B cell (primary cell): ENCODE measurements around the gene COX17. TPM values are rescaled to one million over a fixed set of nuclear protein-coding genes. Genes with fewer than 3 reads are reported as not detected.

Experiments
- ATAC-seq: fragments of 200-7000 bp; cut with Tn5 transposase; one replicate; pipeline ENCODE4 v1.10.0; 2021; ENCODE audit warnings: low read depth, mild to moderate bottlenecking, moderate number of reproducible peaks, moderate library complexity
- CTCF ChIA-PET: fragments of 350-600 bp; sonication (Branson Sonifier 250); formaldehyde crosslinking; loops from one replicate; lab custom pipeline; 2021; ENCODE audit warnings: antibody characterized with exemption, inconsistent platforms; lab: Charles Lee
- POLR2A ChIA-PET: fragments of 350-600 bp; sonication (Branson Sonifier 250); formaldehyde crosslinking; loops from one replicate; lab custom pipeline; 2021; ENCODE audit warnings: antibody characterized with exemption; lab: Charles Lee
- DNase-seq: peaks from one replicate; pipeline ENCODE4 v3.0.0; 2013
- H2AFZ ChIP-seq: 2 replicates; pipeline ENCODE4 v1.6.1; 2012; ENCODE audit warnings: mild to moderate bottlenecking, low read depth, low read length; ENCODE audit not compliant: insufficient read depth, poor library complexity, severe bottlenecking
- H3K27ac ChIP-seq, 2 donors: 1 replicate in 1 of 2; 2 replicates in 1 of 2; pipeline ENCODE4 v1.5.1; 2012 to 2013; ENCODE audit warnings: low read length in 2 of 2, mild to moderate bottlenecking in 2 of 2, moderate library complexity in 1 of 2
- H3K27me3 ChIP-seq, 4 experiments: fragments of 200-600 bp in 1 of 4; sonication (generic) in 1 of 4; replicated peaks in 1 of 4; 1 replicate in 2 of 4; 2 replicates in 2 of 4; pipeline versions ENCODE4 v1.6.1 to v1.7.0; 2013 to 2016; ENCODE audit warnings: low read length in 3 of 4, mild to moderate bottlenecking in 2 of 4, mixed read lengths in 1 of 4, moderate library complexity in 1 of 4; ENCODE audit not compliant: insufficient read depth in 4 of 4, control insufficient read depth in 3 of 4; ENCODE audit errors: control extremely low read depth in 1 of 4
- H3K36me3 ChIP-seq, 2 experiments: replicated peaks in 1 of 2; 1 replicate in 1 of 2; 2 replicates in 1 of 2; pipeline versions ENCODE4 v1.6.1 to v1.7.1; 2013; ENCODE audit warnings: low read length in 1 of 2; ENCODE audit not compliant: insufficient read depth in 2 of 2, control insufficient read depth in 1 of 2; ENCODE audit errors: control extremely low read depth in 1 of 2, extremely low read depth in 1 of 2
- H3K4me1 ChIP-seq, 2 donors: fragments of 200-600 bp in 1 of 2; sonication (generic) in 1 of 2; 1 replicate in 1 of 2; 2 replicates in 1 of 2; pipeline versions ENCODE4 v1.5.1 to v1.6.1; 2013 to 2017; ENCODE audit warnings: low read length in 2 of 2; ENCODE audit not compliant: control insufficient read depth in 2 of 2, insufficient read depth in 2 of 2
- H3K4me2 ChIP-seq: replicated peaks from 2 replicates; pipeline ENCODE3; 2012; ENCODE audit warnings: mild to moderate bottlenecking, low read depth, low read length; ENCODE audit not compliant: poor library complexity, severe bottlenecking
- H3K4me3 ChIP-seq, 5 experiments: fragments of 200-600 bp in 1 of 5; sonication (generic) in 1 of 5; 1 replicate in 3 of 5; 2 replicates in 2 of 5; pipeline versions ENCODE4 v1.5.1 to v1.7.0; 2011 to 2016; ENCODE audit warnings: low read length in 4 of 5, mild to moderate bottlenecking in 4 of 5, low read depth in 2 of 5, control low read depth in 1 of 5, moderate library complexity in 1 of 5; ENCODE audit not compliant: insufficient read depth in 1 of 5; ENCODE audit errors: control extremely low read depth in 1 of 5, extremely low read depth in 1 of 5
- H3K79me2 ChIP-seq: fragments of 200-600 bp; sonication (generic); one replicate; pipeline ENCODE4 v1.6.0; 2016; ENCODE audit warnings: low read length; ENCODE audit not compliant: control insufficient read depth, insufficient read depth
- H3K9ac ChIP-seq: fragments of 200-600 bp; sonication (generic); 2 replicates; pipeline ENCODE4 v1.6.1; 2017; ENCODE audit warnings: mild to moderate bottlenecking, low read length, moderate library complexity
- H3K9me3 ChIP-seq, 3 donors: one replicate each; pipeline versions ENCODE4 v1.6.1 to v1.7.1; 2013; ENCODE audit warnings: low read length in 2 of 3; ENCODE audit not compliant: control insufficient read depth in 2 of 3, insufficient read depth in 1 of 3; ENCODE audit errors: control extremely low read depth in 1 of 3
- H4K20me1 ChIP-seq: 2 replicates; pipeline ENCODE4 v1.6.0; 2012; ENCODE audit warnings: mild to moderate bottlenecking, low read length; ENCODE audit not compliant: insufficient read depth, control insufficient read depth, poor library complexity, severe bottlenecking
- H3K27ac Mint-ChIP-seq: one replicate; pipeline ENCODE4 v1.8.0; 2021; ENCODE audit warnings: mixed read lengths
- H3K27me3 Mint-ChIP-seq: one replicate; pipeline ENCODE4 v1.8.0; 2021; ENCODE audit warnings: mixed read lengths
- H3K4me1 Mint-ChIP-seq: one replicate; pipeline ENCODE4 v1.8.0; 2021; ENCODE audit warnings: mixed read lengths
- H3K4me3 Mint-ChIP-seq: one replicate; pipeline ENCODE4 v1.8.0; 2021; ENCODE audit warnings: mixed read lengths
- H3K9me3 Mint-ChIP-seq: one replicate; pipeline ENCODE4 v1.8.0; 2022; ENCODE audit warnings: mixed read lengths; ENCODE audit not compliant: insufficient read depth
- CTCF ChIP-seq: fragments of 200-600 bp; IDR thresholded peaks from one replicate; pipeline ENCODE4 v1.8.0; 2022; ENCODE audit warnings: antibody characterized with exemption, mild to moderate bottlenecking
- EZH2 ChIP-seq: IDR thresholded peaks from 2 replicates; pipeline ENCODE4 v1.6.1; 2012; ENCODE audit warnings: borderline replicate concordance, low read depth, mild to moderate bottlenecking, moderate library complexity, low read length; ENCODE audit not compliant: insufficient read depth, poor library complexity, severe bottlenecking
- WGBS: methylation state at CpG from one replicate; pipeline ENCODE4 v1.1.5; 2013; ENCODE audit warnings: missing lambda C conversion rate; ENCODE audit not compliant: insufficient coverage; 5-methylcytosine and 5-hydroxymethylcytosine counted together
- intact Hi-C: fragments of 100-400 bp; cut with micrococcal nuclease; formaldehyde crosslinking; loops from one replicate; pipeline ENCODE4 v1.10.0; 2022
- polyA plus RNA-seq: library from polyadenylated mRNA; depleted of rRNA; stranded (reverse); fragments of >200 nt; gene quantifications from 2 replicates; pipeline ENCODE4 v1.2.3, GENCODE V29; 2012
- total RNA-seq, 2 donors: library from RNA; stranded (reverse); fragments of 120-200 nt in 1 of 2; gene quantifications; 1 replicate in 1 of 2; 2 replicates in 1 of 2; pipeline versions ENCODE4 v1.2.3 to v1.2.4, GENCODE V29; 2013 to 2022

The COX17 gene
- total and polyA plus RNA-seq, 2 donors (not counting 1 experiment from before 2014, with no cell fraction given), result 20.0 to 47.8 TPM

DNA sequence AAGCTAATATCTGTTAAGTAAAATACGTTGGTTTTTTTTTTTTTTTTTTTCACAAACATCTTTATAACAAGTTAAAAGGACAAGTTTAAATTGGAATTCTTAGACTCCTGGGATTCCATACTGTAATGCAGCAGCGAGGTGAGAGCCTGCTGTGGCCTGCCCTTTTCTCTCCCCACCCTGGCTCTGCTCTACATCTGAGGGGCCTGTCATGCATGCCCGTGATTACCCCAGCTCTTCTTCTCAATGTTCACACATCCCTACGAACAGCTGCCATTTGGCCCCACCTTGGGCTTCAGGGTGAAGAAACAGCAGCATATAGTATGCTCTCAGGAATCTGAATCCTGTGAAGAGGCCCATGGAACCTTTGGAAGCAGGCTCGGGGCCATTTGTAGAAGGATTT lies 40.3 kb upstream of the COX17 start:
- H3K4me3 ChIP-seq, result no peak overlapping the region
- intact Hi-C loops, result no loop called here
- H3K27ac ChIP-seq, result no peak overlapping the region
- no peaks in the 10 kb centered on the region for H3K36me3 ChIP-seq
- DNase-seq (no peak), ATAC-seq (no peak)
- 100% methylated on average over 3 of the region's 5 CpGs for whole genome bisulfite sequencing
- H3K9me3 ChIP-seq, result no peaks in the 10 kb centered on the region
- H3K4me3 Mint-ChIP-seq, result no peak overlapping the region
- H3K27ac Mint-ChIP-seq, result no peak overlapping the region
- CTCF ChIA-PET, result interaction anchor here (0.6 kb wide), 1 partner anchor 43 kb away, joined by 4 read pairs; no protein-coding TSS in a partner anchor
- H3K4me1 ChIP-seq, result no peaks in the 10 kb centered on the region
- no peak overlapping the region for H2AFZ ChIP-seq
- POLR2A ChIA-PET, result no interaction called here
- no peak overlapping the region for H3K4me2 ChIP-seq
- TF ChIP-seq EZH2, result no peak
- no peak for TF ChIP-seq CTCF
- no peaks in the 10 kb centered on the region for H3K27me3 Mint-ChIP-seq
- H4K20me1 ChIP-seq, result no peaks in the 10 kb centered on the region
- no peaks in the 10 kb centered on the region for H3K9me3 Mint-ChIP-seq
- no peaks in the 10 kb centered on the region for H3K79me2 ChIP-seq
- H3K9ac ChIP-seq, result no peak overlapping the region
- no peaks in the 10 kb centered on the region for H3K4me1 Mint-ChIP-seq
- H3K27me3 ChIP-seq, result peaks cover 0 to 2% (median 0%) of the 10 kb centered on the region in 4 experiments

- Histone ChIP-seq H3K4me3 (no peak overlapping the region), H4K20me1 (no peaks in the 10 kb centered on the region), H3K9me3 (no peaks in the 10 kb centered on the region), H3K27ac (no peak overlapping the region), H3K4me2 (no peak overlapping the region), H3K36me3 (no peaks in the 10 kb centered on the region), H3K9ac (no peak overlapping the region), H3K79me2 (no peaks in the 10 kb centered on the region), H3K4me1 (no peaks in the 10 kb centered on the region), H3K27me3 (peaks cover 0 to 2% (median 0%) of the 10 kb centered on the region in 4 experiments), H2AFZ (no peak overlapping the region)
- Mint-ChIP-seq H3K4me1 (no peaks in the 10 kb centered on the region), H3K27ac (no peak overlapping the region), H3K9me3 (no peaks in the 10 kb centered on the region), H3K4me3 (no peak overlapping the region), H3K27me3 (no peaks in the 10 kb centered on the region)
- CTCF ChIA-PET, result interaction anchor here (0.6 kb wide), 1 partner anchor 43 kb away, joined by 4 read pairs; no protein-coding TSS in a partner anchor
- ATAC-seq (no peak), DNase-seq (no peak)
- POLR2A ChIA-PET, result no interaction called here
- no peak for TF ChIP-seq CTCF
- 88% methylated on average over 2 of the region's 3 CpGs for WGBS
- intact Hi-C loops, result no loop called here
These were observed 39.8 kb upstream of the COX17 start for GRCh38 chr3:119716998-119717397.
